Measurements from ENCODE around the gene SHISA6.

The SHISA6 gene

DNA sequence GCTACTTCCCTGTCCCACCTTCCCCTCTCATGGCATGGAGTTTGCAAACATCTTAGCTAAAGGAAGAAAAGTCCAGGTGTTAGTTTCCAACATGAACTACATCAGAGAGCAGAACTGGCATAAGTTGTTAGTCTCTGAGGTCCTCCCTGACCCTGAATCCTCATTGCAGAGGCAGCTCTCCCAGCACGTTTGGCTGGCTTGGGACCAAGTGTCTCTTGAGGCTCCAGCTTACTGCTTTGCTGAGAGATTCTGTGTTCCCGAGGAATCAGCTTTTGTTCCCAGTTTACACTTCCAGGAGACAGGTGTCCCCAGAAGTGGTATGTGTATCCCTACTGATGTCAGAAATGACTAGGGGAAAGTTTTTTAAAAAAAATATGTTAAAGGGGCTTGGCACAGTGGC, 371.9 kb downstream of the SHISA6 start:
- no peak for DNase-seq
